Ishikawa (cell line): ENCODE results near the gene PTPRM.

Experiments
- CEBPB ChIP-seq: IDR thresholded peaks from 2 replicates; pipeline ENCODE4 v1.6.1; 2012
- CREB1 ChIP-seq: IDR thresholded peaks from 2 replicates; pipeline ENCODE4 v1.6.1; 2012; ENCODE audit warnings: low read depth
- EGR1 ChIP-seq: IDR thresholded peaks from 2 replicates; pipeline ENCODE4 v1.6.1; 2012
- EP300 ChIP-seq: IDR thresholded peaks from 2 replicates; pipeline ENCODE4 v1.6.1; 2012; ENCODE audit warnings: borderline replicate concordance
- FOXM1 ChIP-seq: IDR thresholded peaks from 2 replicates; pipeline ENCODE4 v1.6.1; 2012; ENCODE audit warnings: low read depth, borderline replicate concordance
- NFIC ChIP-seq: IDR thresholded peaks from 2 replicates; pipeline ENCODE4 v1.6.1; 2012
- RAD21 ChIP-seq: IDR thresholded peaks from 2 replicates; pipeline ENCODE4 v1.6.1; 2012; ENCODE audit warnings: low read depth
- TAF1 ChIP-seq: IDR thresholded peaks from 2 replicates; pipeline ENCODE4 v1.6.1; 2012; ENCODE audit warnings: low read depth, mild to moderate bottlenecking
- TCF12 ChIP-seq: IDR thresholded peaks from 2 replicates; pipeline ENCODE4 v1.6.1; 2012; ENCODE audit warnings: low read depth
- TEAD4 ChIP-seq: IDR thresholded peaks from 2 replicates; pipeline ENCODE4 v1.6.1; 2012
- YY1 ChIP-seq: IDR thresholded peaks from 2 replicates; pipeline ENCODE4 v1.6.1; 2012; ENCODE audit warnings: low read depth
- ZBTB7A ChIP-seq: IDR thresholded peaks from 2 replicates; pipeline ENCODE4 v1.6.1; 2012; ENCODE audit warnings: low read depth
- TF ChIP-seq, protein P1 (sequence below): IDR thresholded peaks from 2 replicates; pipeline ENCODE4 v1.6.1; 2012
- TF ChIP-seq, protein P2 (sequence below): IDR thresholded peaks from 2 replicates; pipeline ENCODE4 v1.6.1; 2012
- TF ChIP-seq, protein P3 (sequence below): IDR thresholded peaks from 2 replicates; pipeline ENCODE4 v1.6.1; 2012; ENCODE audit warnings: low read depth, mild to moderate bottlenecking

The PTPRM gene

DNA sequence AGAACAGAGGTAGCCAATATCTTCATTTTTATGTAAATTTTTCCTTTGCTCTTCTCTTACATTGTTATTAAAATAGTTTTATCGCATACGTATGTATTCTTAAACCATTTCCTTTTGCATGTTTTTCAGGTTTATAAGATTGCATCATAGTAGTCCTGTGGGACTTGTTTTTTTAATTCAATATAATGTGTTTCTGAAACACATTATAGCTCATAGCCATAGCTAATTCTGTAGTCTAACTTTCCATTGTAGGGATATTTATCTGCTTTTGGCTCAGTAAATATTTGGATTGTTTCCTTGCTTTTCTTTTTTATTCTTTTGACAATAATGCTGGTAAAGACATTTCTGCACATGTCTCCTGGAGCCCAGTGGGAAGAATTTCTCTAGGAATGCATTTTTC, 484.3 kb downstream of the PTPRM start:
- TF ChIP-seq, protein P1, sequence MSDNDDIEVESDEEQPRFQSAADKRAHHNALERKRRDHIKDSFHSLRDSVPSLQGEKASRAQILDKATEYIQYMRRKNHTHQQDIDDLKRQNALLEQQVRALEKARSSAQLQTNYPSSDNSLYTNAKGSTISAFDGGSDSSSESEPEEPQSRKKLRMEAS = no peak
- TF ChIP-seq TEAD4 = no peak
- TF ChIP-seq NFIC = no peak
- TF ChIP-seq CREB1 = no peak
- no peak for TF ChIP-seq TCF12

DNA sequence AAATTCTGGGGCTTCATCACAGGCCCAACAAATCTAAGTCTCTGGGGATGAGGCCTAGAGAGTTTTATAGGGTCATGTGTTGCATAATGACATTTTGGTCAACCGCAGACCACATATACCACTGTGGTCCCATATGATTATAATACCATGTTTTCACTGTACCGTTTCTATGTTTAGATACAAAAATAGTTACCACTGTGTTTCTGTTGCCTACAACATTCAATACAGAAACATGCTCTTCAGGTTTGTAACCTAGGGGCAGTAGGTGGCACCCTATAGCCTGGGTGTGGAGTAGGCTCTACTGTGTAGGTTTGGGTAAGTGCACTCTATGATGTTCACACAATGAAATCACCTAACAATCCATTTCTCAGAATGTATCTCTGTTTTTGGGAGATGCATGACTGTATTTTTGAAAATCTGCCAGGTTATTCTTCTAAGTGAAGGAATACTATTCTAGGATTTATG, 485.2 kb downstream of the PTPRM start:
- TF ChIP-seq, protein P2, sequence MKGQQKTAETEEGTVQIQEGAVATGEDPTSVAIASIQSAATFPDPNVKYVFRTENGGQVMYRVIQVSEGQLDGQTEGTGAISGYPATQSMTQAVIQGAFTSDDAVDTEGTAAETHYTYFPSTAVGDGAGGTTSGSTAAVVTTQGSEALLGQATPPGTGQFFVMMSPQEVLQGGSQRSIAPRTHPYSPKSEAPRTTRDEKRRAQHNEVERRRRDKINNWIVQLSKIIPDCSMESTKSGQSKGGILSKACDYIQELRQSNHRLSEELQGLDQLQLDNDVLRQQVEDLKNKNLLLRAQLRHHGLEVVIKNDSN = no peak
- TF ChIP-seq, protein P3, sequence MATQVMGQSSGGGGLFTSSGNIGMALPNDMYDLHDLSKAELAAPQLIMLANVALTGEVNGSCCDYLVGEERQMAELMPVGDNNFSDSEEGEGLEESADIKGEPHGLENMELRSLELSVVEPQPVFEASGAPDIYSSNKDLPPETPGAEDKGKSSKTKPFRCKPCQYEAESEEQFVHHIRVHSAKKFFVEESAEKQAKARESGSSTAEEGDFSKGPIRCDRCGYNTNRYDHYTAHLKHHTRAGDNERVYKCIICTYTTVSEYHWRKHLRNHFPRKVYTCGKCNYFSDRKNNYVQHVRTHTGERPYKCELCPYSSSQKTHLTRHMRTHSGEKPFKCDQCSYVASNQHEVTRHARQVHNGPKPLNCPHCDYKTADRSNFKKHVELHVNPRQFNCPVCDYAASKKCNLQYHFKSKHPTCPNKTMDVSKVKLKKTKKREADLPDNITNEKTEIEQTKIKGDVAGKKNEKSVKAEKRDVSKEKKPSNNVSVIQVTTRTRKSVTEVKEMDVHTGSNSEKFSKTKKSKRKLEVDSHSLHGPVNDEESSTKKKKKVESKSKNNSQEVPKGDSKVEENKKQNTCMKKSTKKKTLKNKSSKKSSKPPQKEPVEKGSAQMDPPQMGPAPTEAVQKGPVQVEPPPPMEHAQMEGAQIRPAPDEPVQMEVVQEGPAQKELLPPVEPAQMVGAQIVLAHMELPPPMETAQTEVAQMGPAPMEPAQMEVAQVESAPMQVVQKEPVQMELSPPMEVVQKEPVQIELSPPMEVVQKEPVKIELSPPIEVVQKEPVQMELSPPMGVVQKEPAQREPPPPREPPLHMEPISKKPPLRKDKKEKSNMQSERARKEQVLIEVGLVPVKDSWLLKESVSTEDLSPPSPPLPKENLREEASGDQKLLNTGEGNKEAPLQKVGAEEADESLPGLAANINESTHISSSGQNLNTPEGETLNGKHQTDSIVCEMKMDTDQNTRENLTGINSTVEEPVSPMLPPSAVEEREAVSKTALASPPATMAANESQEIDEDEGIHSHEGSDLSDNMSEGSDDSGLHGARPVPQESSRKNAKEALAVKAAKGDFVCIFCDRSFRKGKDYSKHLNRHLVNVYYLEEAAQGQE = no peak
- TF ChIP-seq CEBPB (no peak), YY1 (no peak), EP300 (no peak)

DNA sequence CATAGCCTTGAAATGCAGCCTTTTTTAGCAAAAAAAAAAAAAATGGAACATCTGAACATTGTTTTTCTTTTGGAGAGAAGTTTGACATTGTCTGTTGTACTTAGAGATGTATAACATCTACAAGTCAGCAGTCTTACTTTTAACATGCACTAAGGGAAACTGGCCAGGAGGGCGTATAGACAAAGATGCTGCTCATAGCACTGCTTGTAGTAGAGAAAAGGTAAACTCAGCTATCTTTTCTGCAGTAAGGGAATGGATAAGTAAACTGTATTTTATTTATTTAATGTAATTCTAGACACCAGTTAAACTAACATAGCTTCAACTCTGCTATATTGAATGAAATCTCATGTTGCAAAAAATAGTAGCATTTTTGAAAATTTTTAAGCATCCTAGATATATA, 489.6 kb downstream of the PTPRM start:
- TF ChIP-seq, protein P1 = no peak
- TF ChIP-seq EGR1 = no peak
- TF ChIP-seq TCF12 = no peak
- no peak for TF ChIP-seq EP300
- no peak for TF ChIP-seq CEBPB
- no peak for TF ChIP-seq ZBTB7A
- TF ChIP-seq CREB1 = no peak
- no peak for TF ChIP-seq RAD21
- TF ChIP-seq YY1 = no peak
- no peak for TF ChIP-seq TEAD4
- no peak for TF ChIP-seq TAF1
- no peak for TF ChIP-seq FOXM1
- no peak for TF ChIP-seq NFIC
- TF ChIP-seq, protein P3 = no peak
- TF ChIP-seq, protein P2 = no peak

DNA sequence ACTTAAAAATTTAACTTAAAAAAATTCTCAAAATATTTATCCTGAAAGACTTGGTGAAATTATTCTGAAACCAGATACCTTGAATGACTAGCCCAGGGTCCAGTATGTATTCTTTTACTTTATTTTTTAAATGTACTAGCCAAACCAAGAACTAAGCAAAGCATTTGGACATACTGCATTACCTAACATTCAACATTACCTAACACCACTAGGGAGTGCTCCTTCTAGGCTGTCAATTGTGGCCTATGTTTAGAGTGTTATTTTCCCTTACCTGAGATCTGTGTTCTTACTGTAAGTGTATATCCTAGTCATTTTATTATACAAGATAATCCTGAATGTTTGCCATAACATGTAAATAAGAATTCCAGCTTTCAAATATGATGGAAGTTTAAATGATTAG, 496.6 kb downstream of the PTPRM start:
- TF ChIP-seq TCF12 = no peak
- no peak for TF ChIP-seq ZBTB7A
- TF ChIP-seq TAF1 = no peak
- TF ChIP-seq NFIC = no peak
- no peak for TF ChIP-seq EP300
- TF ChIP-seq CREB1 = no peak
- TF ChIP-seq, protein P1 = no peak
- TF ChIP-seq, protein P3 = no peak
- no peak for TF ChIP-seq TEAD4
- TF ChIP-seq EGR1 = no peak
- no peak for TF ChIP-seq FOXM1
- no peak for TF ChIP-seq CEBPB
- no peak for TF ChIP-seq YY1
- no peak for TF ChIP-seq RAD21
- TF ChIP-seq, protein P2 = no peak
